Measurements from ENCODE around the gene ZNF226. TPM values are rescaled to one million over a fixed set of nuclear protein-coding genes. Genes with fewer than 3 reads are reported as not detected.
"Not testable (repeated sequence)": the region's sequence is repeated elsewhere in the genome, so short reads cannot be mapped to it uniquely, and the experiment has no call there.

The ZNF226 gene
- total and polyA plus RNA-seq, 2 donors (not counting 1 experiment from before 2014, with no cell fraction given): 14.8 to 55.8 TPM

GRCh38 chr19:44212866-44213346 is 48.0 kb downstream of the ZNF226 start:
- POLR2A ChIA-PET: interaction anchor here (0.6 to 1.5 kb wide), 3 partner anchors 92 to 278 kb away, joined by 3 to 8 read pairs (median 5); partner anchors contain the start of genes ZNF224, ZNF235 and ZNF45
- H3K4me2 ChIP-seq (replicated peaks; ENCODE audit: low read depth, low read length, poor library complexity, severe bottlenecking): peak overlapping the region; percentile 86
- no peak for DNase-seq
- intact Hi-C loops (cut with micrococcal nuclease): loop anchor here (1.0 to 2.0 kb wide), 6 partner anchors 46 to 287 kb away; partner anchors contain the start of genes ZNF180, ZNF225, ZNF226 and ZNF233
- peaks cover 11% of the 10 kb centered on the region in 2 donors for H3K4me1 ChIP-seq (ENCODE audit: control insufficient read depth in 2 of 2, insufficient read depth in 2 of 2, low read length in 2 of 2)
- H3K36me3 ChIP-seq (replicated peaks in 1 of 2; ENCODE audit: control extremely low read depth in 1 of 2, control insufficient read depth in 1 of 2, extremely low read depth in 1 of 2, insufficient read depth in 2 of 2, low read length in 1 of 2): peaks cover 6 to 23% of the 10 kb centered on the region in 2 experiments
- no peak for ATAC-seq (ENCODE audit: low read depth)
- no peaks in the 10 kb centered on the region for H3K27me3 ChIP-seq (replicated peaks in 1 of 4; ENCODE audit: control extremely low read depth in 1 of 4, control insufficient read depth in 3 of 4, insufficient read depth in 4 of 4, low read length in 3 of 4)
- H2AFZ ChIP-seq (ENCODE audit: insufficient read depth, low read depth, low read length, poor library complexity, severe bottlenecking): peak overlapping the region; percentile 94
- Mint-ChIP-seq H3K9me3 (ENCODE audit: insufficient read depth) (peaks cover 3% of the 10 kb centered on the region), H3K27ac (peak overlapping the region; percentile 93), H3K27me3 (no peaks in the 10 kb centered on the region), H3K4me3 (peak overlapping the region; percentile 96), H3K4me1 (peaks cover 19% of the 10 kb centered on the region)
- H3K27ac ChIP-seq (ENCODE audit: low read length in 2 of 2): peak overlapping the region; percentile 48 to 77
- TF ChIP-seq EZH2 (IDR thresholded peaks at IDR 0.05; ENCODE audit: borderline replicate concordance, insufficient read depth, low read depth, low read length, poor library complexity, severe bottlenecking): no peak
- no peak for TF ChIP-seq CTCF (IDR thresholded peaks at IDR 0.05)
- H3K9ac ChIP-seq (ENCODE audit: low read length): peak overlapping the region; percentile 87
- CTCF ChIA-PET: interaction anchor here (0.7 to 1.1 kb wide), 3 partner anchors 46 to 571 kb away, joined by 4 read pairs; partner anchors contain the start of gene ZNF233
- H3K9me3 ChIP-seq (ENCODE audit: control extremely low read depth in 1 of 3, control insufficient read depth in 2 of 3, insufficient read depth in 1 of 3, low read length in 2 of 3): peaks cover 0 to 5% (median 0%) of the 10 kb centered on the region in 3 donors
- peak overlapping the region; percentile 85 to 93 (median 88) for H3K4me3 ChIP-seq (ENCODE audit: control extremely low read depth in 1 of 5, extremely low read depth in 1 of 5, insufficient read depth in 1 of 5, low read depth in 2 of 5, low read length in 4 of 5)
- peaks cover 55% of the 10 kb centered on the region for H3K79me2 ChIP-seq (ENCODE audit: control insufficient read depth, insufficient read depth, low read length)
- no peaks in the 10 kb centered on the region for H4K20me1 ChIP-seq (ENCODE audit: control insufficient read depth, insufficient read depth, low read length, poor library complexity, severe bottlenecking)
- 5% methylated on average over 10 of the region's 15 CpGs for WGBS (ENCODE audit: insufficient coverage)

GRCh38 chr19:44219926-44220325 is 55.0 kb downstream of the ZNF226 start:
- H3K27me3 Mint-ChIP-seq; H3K27ac Mint-ChIP-seq; H3K4me3 ChIP-seq (ENCODE audit: control extremely low read depth in 1 of 5, extremely low read depth in 1 of 5, insufficient read depth in 1 of 5, low read depth in 2 of 5, low read length in 4 of 5); H3K4me1 ChIP-seq (ENCODE audit: control insufficient read depth in 2 of 2, insufficient read depth in 2 of 2, low read length in 2 of 2); CTCF ChIA-PET; POLR2A ChIA-PET; H4K20me1 ChIP-seq (ENCODE audit: control insufficient read depth, insufficient read depth, low read length, poor library complexity, severe bottlenecking); H3K4me1 Mint-ChIP-seq; H3K9me3 ChIP-seq (ENCODE audit: control extremely low read depth in 1 of 3, control insufficient read depth in 2 of 3, insufficient read depth in 1 of 3, low read length in 2 of 3); H3K9ac ChIP-seq (ENCODE audit: low read length); H3K27me3 ChIP-seq (replicated peaks in 1 of 4; ENCODE audit: control extremely low read depth in 1 of 4, control insufficient read depth in 3 of 4, insufficient read depth in 4 of 4, low read length in 3 of 4); ATAC-seq (ENCODE audit: low read depth); H2AFZ ChIP-seq (ENCODE audit: insufficient read depth, low read depth, low read length, poor library complexity, severe bottlenecking); H3K27ac ChIP-seq (ENCODE audit: low read length in 2 of 2); H3K4me3 Mint-ChIP-seq; DNase-seq; H3K4me2 ChIP-seq (replicated peaks; ENCODE audit: low read depth, low read length, poor library complexity, severe bottlenecking); H3K9me3 Mint-ChIP-seq (ENCODE audit: insufficient read depth); intact Hi-C loops (cut with micrococcal nuclease): not testable (repeated sequence)
- H3K79me2 ChIP-seq (ENCODE audit: control insufficient read depth, insufficient read depth, low read length): peaks cover 29% of the 10 kb centered on the region
- peaks cover 6 to 30% of the 10 kb centered on the region in 2 experiments for H3K36me3 ChIP-seq (replicated peaks in 1 of 2; ENCODE audit: control extremely low read depth in 1 of 2, control insufficient read depth in 1 of 2, extremely low read depth in 1 of 2, insufficient read depth in 2 of 2, low read length in 1 of 2)
- no CpG with 5 or more reads among the region's 3 CpGs for WGBS (ENCODE audit: insufficient coverage)

GRCh38 chr19:44220761-44221160 is 55.9 kb downstream of the ZNF226 start:
- H3K27me3 ChIP-seq (replicated peaks in 1 of 4; ENCODE audit: control extremely low read depth in 1 of 4, control insufficient read depth in 3 of 4, insufficient read depth in 4 of 4, low read length in 3 of 4); DNase-seq; H3K27me3 Mint-ChIP-seq; H3K4me3 Mint-ChIP-seq; intact Hi-C loops (cut with micrococcal nuclease); H3K27ac ChIP-seq (ENCODE audit: low read length in 2 of 2); H3K27ac Mint-ChIP-seq; H3K4me1 ChIP-seq (ENCODE audit: control insufficient read depth in 2 of 2, insufficient read depth in 2 of 2, low read length in 2 of 2); POLR2A ChIA-PET; H3K9me3 ChIP-seq (ENCODE audit: control extremely low read depth in 1 of 3, control insufficient read depth in 2 of 3, insufficient read depth in 1 of 3, low read length in 2 of 3); H3K9ac ChIP-seq (ENCODE audit: low read length); CTCF ChIA-PET; H3K4me1 Mint-ChIP-seq; H3K4me3 ChIP-seq (ENCODE audit: control extremely low read depth in 1 of 5, extremely low read depth in 1 of 5, insufficient read depth in 1 of 5, low read depth in 2 of 5, low read length in 4 of 5); H3K4me2 ChIP-seq (replicated peaks; ENCODE audit: low read depth, low read length, poor library complexity, severe bottlenecking); ATAC-seq (ENCODE audit: low read depth); H4K20me1 ChIP-seq (ENCODE audit: control insufficient read depth, insufficient read depth, low read length, poor library complexity, severe bottlenecking); H3K9me3 Mint-ChIP-seq (ENCODE audit: insufficient read depth); H2AFZ ChIP-seq (ENCODE audit: insufficient read depth, low read depth, low read length, poor library complexity, severe bottlenecking): not testable (repeated sequence)
- peaks cover 6 to 25% of the 10 kb centered on the region in 2 experiments for H3K36me3 ChIP-seq (replicated peaks in 1 of 2; ENCODE audit: control extremely low read depth in 1 of 2, control insufficient read depth in 1 of 2, extremely low read depth in 1 of 2, insufficient read depth in 2 of 2, low read length in 1 of 2)
- H3K79me2 ChIP-seq (ENCODE audit: control insufficient read depth, insufficient read depth, low read length): peaks cover 21% of the 10 kb centered on the region
- WGBS (ENCODE audit: insufficient coverage): no CpG with 5 or more reads among the region's 6 CpGs
